ENCODE data around the gene SLC8A1. TPM values are rescaled to one million over a fixed set of nuclear protein-coding genes. Genes with fewer than 3 reads are reported as not detected.

Gene SLC8A1
- total RNA-seq, 4 donors from 2014 or later, result 1.3 to 3.8 (median 2.4) TPM

DNA sequence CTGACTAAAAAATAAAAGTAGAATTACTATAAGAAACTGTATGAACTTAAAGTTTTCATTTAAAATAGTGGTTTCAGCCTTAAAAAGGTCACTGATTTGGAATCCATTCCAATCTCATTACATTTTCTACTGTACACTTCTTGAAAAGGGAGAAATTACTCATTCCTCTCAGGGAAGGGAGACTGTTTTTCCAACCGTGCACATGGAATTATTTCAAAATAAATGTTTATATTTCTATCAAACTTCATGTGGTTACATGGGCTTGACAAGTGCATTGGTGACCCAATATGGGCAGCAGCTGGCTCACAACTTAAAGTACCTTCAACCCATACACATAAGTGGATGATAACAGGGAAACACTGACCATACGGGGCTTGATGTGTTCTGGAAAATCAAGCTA lies 348.3 kb downstream of the SLC8A1 start:
- Histone ChIP-seq H3K4me3 (no peak overlapping the region), H3K9me3 (no peaks in the 10 kb centered on the region), H3K4me1 (no peaks in the 10 kb centered on the region), H3K27ac (no peak overlapping the region), H3K27me3 (no peaks in the 10 kb centered on the region), H3K36me3 (no peaks in the 10 kb centered on the region)
- intact Hi-C loops (cut with DNase I; ENCODE audit: low total_unique reads), result no loop called here
- no peak for ATAC-seq
- in situ Hi-C loops (cut with MboI; ENCODE audit: low sequenced_read_pairs in 4 of 4), result no loop called here
- DNase-seq, result no peak
- TF ChIP-seq, protein P1, sequence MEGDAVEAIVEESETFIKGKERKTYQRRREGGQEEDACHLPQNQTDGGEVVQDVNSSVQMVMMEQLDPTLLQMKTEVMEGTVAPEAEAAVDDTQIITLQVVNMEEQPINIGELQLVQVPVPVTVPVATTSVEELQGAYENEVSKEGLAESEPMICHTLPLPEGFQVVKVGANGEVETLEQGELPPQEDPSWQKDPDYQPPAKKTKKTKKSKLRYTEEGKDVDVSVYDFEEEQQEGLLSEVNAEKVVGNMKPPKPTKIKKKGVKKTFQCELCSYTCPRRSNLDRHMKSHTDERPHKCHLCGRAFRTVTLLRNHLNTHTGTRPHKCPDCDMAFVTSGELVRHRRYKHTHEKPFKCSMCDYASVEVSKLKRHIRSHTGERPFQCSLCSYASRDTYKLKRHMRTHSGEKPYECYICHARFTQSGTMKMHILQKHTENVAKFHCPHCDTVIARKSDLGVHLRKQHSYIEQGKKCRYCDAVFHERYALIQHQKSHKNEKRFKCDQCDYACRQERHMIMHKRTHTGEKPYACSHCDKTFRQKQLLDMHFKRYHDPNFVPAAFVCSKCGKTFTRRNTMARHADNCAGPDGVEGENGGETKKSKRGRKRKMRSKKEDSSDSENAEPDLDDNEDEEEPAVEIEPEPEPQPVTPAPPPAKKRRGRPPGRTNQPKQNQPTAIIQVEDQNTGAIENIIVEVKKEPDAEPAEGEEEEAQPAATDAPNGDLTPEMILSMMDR (IDR thresholded peaks at IDR 0.05 in 4 of 5, conservative IDR thresholded peaks at IDR 0.05 in 1 of 5), result no peak
- no peak for TF ChIP-seq POLR2A (IDR thresholded peaks at IDR 0.05)

- Histone ChIP-seq H3K4me3 (no peak overlapping the region), H3K4me1 (no peaks in the 10 kb centered on the region), H3K27me3 (no peaks in the 10 kb centered on the region), H3K9me3 (no peaks in the 10 kb centered on the region), H3K27ac (no peak overlapping the region), H3K36me3 (no peaks in the 10 kb centered on the region)
- intact Hi-C loops (cut with DNase I; ENCODE audit: low total_unique reads), result no loop called here
- in situ Hi-C loops (cut with MboI; ENCODE audit: low sequenced_read_pairs in 4 of 4), result no loop called here
- ATAC-seq (no peak), DNase-seq (no peak)
- TF ChIP-seq POLR2A (IDR thresholded peaks at IDR 0.05), result no peak
- TF ChIP-seq, protein P1 (IDR thresholded peaks at IDR 0.05 in 4 of 5, conservative IDR thresholded peaks at IDR 0.05 in 1 of 5), result no peak
Measured at GRCh38 chr2:40103163-40103562, 348.7 kb downstream of the SLC8A1 start.

GRCh38 chr2:40102447-40102846 lies 349.4 kb downstream of the SLC8A1 start:
- no peaks in the 10 kb centered on the region for H3K27me3 ChIP-seq
- ATAC-seq (no peak), DNase-seq (no peak)
- no peak overlapping the region for H3K27ac ChIP-seq
- no peaks in the 10 kb centered on the region for H3K4me1 ChIP-seq
- no peak overlapping the region for H3K4me3 ChIP-seq
- H3K36me3 ChIP-seq, result no peaks in the 10 kb centered on the region
- TF ChIP-seq, protein P1 (IDR thresholded peaks at IDR 0.05 in 4 of 5, conservative IDR thresholded peaks at IDR 0.05 in 1 of 5), result no peak
- in situ Hi-C loops (cut with MboI; ENCODE audit: low sequenced_read_pairs in 4 of 4), result no loop called here
- intact Hi-C loops (cut with DNase I; ENCODE audit: low total_unique reads), result no loop called here
- no peaks in the 10 kb centered on the region for H3K9me3 ChIP-seq

DNA sequence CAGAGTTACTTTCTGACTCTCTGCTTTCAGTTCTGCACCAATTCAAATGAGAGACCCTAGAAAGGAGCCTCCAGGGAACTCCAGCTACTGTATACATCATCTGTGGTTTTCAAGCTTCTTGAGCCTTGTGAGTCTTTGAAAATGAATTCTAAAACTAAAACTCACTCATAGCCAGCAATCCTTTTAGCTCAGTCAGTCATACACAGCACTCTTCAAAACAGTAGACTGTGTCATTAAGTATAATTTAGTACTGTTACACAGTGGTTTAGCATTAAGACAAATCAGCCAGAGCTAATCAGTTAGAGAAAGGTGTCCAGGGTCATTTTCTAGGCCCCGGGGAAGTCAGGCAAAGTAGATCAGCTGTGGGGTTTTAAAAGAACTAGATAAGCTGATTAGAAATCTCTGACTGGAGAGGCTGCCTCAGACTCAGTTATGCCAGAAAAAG lies 350.7 kb downstream of the SLC8A1 start:
- TF ChIP-seq, protein P1 (IDR thresholded peaks at IDR 0.05 in 4 of 5, conservative IDR thresholded peaks at IDR 0.05 in 1 of 5), result no peak
- TF ChIP-seq POLR2A (IDR thresholded peaks at IDR 0.05), result no peak
- Histone ChIP-seq H3K4me1 (no peaks in the 10 kb centered on the region), H3K36me3 (no peaks in the 10 kb centered on the region), H3K4me3 (no peak overlapping the region), H3K27ac (no peak overlapping the region), H3K27me3 (no peaks in the 10 kb centered on the region), H3K9me3 (no peaks in the 10 kb centered on the region)
- DNase-seq, result no peak
- ATAC-seq, result no peak
- in situ Hi-C loops (cut with MboI; ENCODE audit: low sequenced_read_pairs in 4 of 4), result no loop called here
- intact Hi-C loops (cut with DNase I; ENCODE audit: low total_unique reads), result no loop called here

GRCh38 chr2:40100676-40101075 lies 351.2 kb downstream of the SLC8A1 start:
- in situ Hi-C loops (cut with MboI; ENCODE audit: low sequenced_read_pairs in 4 of 4) (no loop called here), intact Hi-C loops (cut with DNase I; ENCODE audit: low total_unique reads) (no loop called here)
- TF ChIP-seq POLR2A (IDR thresholded peaks at IDR 0.05), result no peak
- TF ChIP-seq, protein P1 (IDR thresholded peaks at IDR 0.05 in 4 of 5, conservative IDR thresholded peaks at IDR 0.05 in 1 of 5), result no peak
- Histone ChIP-seq H3K9me3 (no peaks in the 10 kb centered on the region), H3K27me3 (no peaks in the 10 kb centered on the region), H3K27ac (no peak overlapping the region), H3K4me1 (no peaks in the 10 kb centered on the region), H3K4me3 (no peak overlapping the region), H3K36me3 (no peaks in the 10 kb centered on the region)
- no peak for DNase-seq
- no peak for ATAC-seq
